Measurements from ENCODE around the gene MPRIP.

Gene MPRIP

GRCh38 chr17:17029938-17030337, 12.3 kb upstream of the MPRIP start:
- no peak for DNase-seq (ENCODE audit: low spot score)

GRCh38 chr17:17030515-17031211, 11.6 kb upstream of the MPRIP start:
- no peak for DNase-seq (ENCODE audit: low spot score)

GRCh38 chr17:17032131-17032692, 10.0 kb upstream of the MPRIP start:
- DNase-seq (ENCODE audit: low spot score): no peak

- no peak for DNase-seq (ENCODE audit: low spot score)
These were observed 8.8 kb upstream of the MPRIP start for GRCh38 chr17:17033466-17033865.

GRCh38 chr17:17034026-17034425, 8.2 kb upstream of the MPRIP start:
- no peak for DNase-seq (ENCODE audit: low spot score)

GRCh38 chr17:17034496-17035075, 7.7 kb upstream of the MPRIP start:
- no peak for DNase-seq (ENCODE audit: low spot score)

GRCh38 chr17:17035490-17035889, 6.8 kb upstream of the MPRIP start:
- no peak for DNase-seq (ENCODE audit: low spot score)

GRCh38 chr17:17035920-17036523, 6.2 kb upstream of the MPRIP start:
- no peak for DNase-seq (ENCODE audit: low spot score)

- peak; percentile 0 for DNase-seq (ENCODE audit: low spot score)
These were observed 5.7 kb upstream of the MPRIP start for GRCh38 chr17:17036524-17036998.

GRCh38 chr17:17039911-17040310, 2.3 kb upstream of the MPRIP start:
- no peak for DNase-seq (ENCODE audit: low spot score)

- no peak for DNase-seq (ENCODE audit: low spot score)
These were observed 1.2 kb upstream of the MPRIP start for GRCh38 chr17:17041018-17041521.

GRCh38 chr17:17041571-17042383, 480 bp upstream of the MPRIP start:
- peak; percentile 98 for DNase-seq (ENCODE audit: low spot score)

GRCh38 chr17:17042851-17043460, 699 bp downstream of the MPRIP start:
- DNase-seq (ENCODE audit: low spot score): peak; percentile 15

GRCh38 chr17:17043461-17044271, 1.4 kb downstream of the MPRIP start:
- no peak for DNase-seq (ENCODE audit: low spot score)

- DNase-seq (ENCODE audit: low spot score): peak; percentile 8
These were observed 2.7 kb downstream of the MPRIP start for GRCh38 chr17:17044846-17045561.

GRCh38 chr17:17048106-17048505, 5.8 kb downstream of the MPRIP start:
- no peak for DNase-seq (ENCODE audit: low spot score)

- DNase-seq (ENCODE audit: low spot score): no peak
These were observed 8.4 kb downstream of the MPRIP start for GRCh38 chr17:17050346-17051345.

GRCh38 chr17:17051380-17051779, 9.1 kb downstream of the MPRIP start:
- no peak for DNase-seq (ENCODE audit: low spot score)
